HepG2 (cell line): ENCODE results near the gene SRCIN1. TPM values are rescaled to one million over a fixed set of nuclear protein-coding genes. Genes with fewer than 3 reads are reported as not detected.
A peak's percentile ranks its signal among the peaks of the same experiment; 100 is the strongest.

Experiments
- ATAC-seq: fragments of 200-7000 bp; cut with Tn5 transposase; 3 replicates; pipeline ENCODE4 v1.9.1; 2020; ENCODE audit warnings: mild to moderate bottlenecking, moderate library complexity
- BruUV-seq: library from RNA; stranded (reverse); fragments of 400-500 nt; replicated peaks from 2 replicates; lab custom pipeline; 2021; lab: Mats Ljungman, UMichigan
- CTCF ChIA-PET: fragments of 300-600 bp; formaldehyde crosslinking; extraction: SDS; loops from one replicate; lab custom pipeline; 2021; ENCODE audit warnings: low total read pairs, inconsistent platforms, low intra/inter-chr PET ratio; lab: Yijun Ruan, JAX
- POLR2A ChIA-PET: fragments of 350-600 bp; sonication (Branson Sonifier 250); formaldehyde crosslinking; loops from one replicate; lab custom pipeline; 2020; ENCODE audit warnings: antibody characterized with exemption, inconsistent platforms; lab: Yijun Ruan, JAX
- DNase-seq: peaks from one replicate; pipeline ENCODE4 v3.0.0-alpha.2; 2015; ENCODE audit warnings: low spot score
- FAIRE-seq: peaks from 3 replicates; lab custom pipeline; 2011; peaks lifted over from hg19 to GRCh38; lab: Jason Lieb, UNC
- H2AFZ ChIP-seq: one replicate; pipeline ENCODE4 v1.6.1; 2011; ENCODE audit warnings: low read length, inconsistent platforms
- H3K27ac ChIP-seq: fragments of 300-600 bp; 3 replicates; pipeline ENCODE4 v1.8.0; 2011; ENCODE audit warnings: mixed run types, mild to moderate bottlenecking, mixed read lengths, low read length, inconsistent platforms; ENCODE audit not compliant: insufficient read depth; ENCODE audit errors: extremely low read length
- H3K27me3 ChIP-seq, 2 experiments: fragments of 200-600 bp in 1 of 2; 2 replicates in 1 of 2; 3 replicates in 1 of 2; pipeline versions ENCODE4 v1.6.0 to v1.8.0; 2011; ENCODE audit warnings: low read length in 2 of 2, mild to moderate bottlenecking in 2 of 2, moderate library complexity in 2 of 2, inconsistent platforms in 1 of 2; ENCODE audit not compliant: insufficient read depth in 2 of 2, control insufficient read depth in 1 of 2
- H3K36me3 ChIP-seq, 2 experiments: fragments of 200-600 bp in 1 of 2; replicated peaks in 1 of 2; 2 replicates in 1 of 2; 3 replicates in 1 of 2; pipeline versions ENCODE4 v1.5.1 to v1.8.0; 2011; ENCODE audit warnings: low read length in 2 of 2, inconsistent platforms in 1 of 2; ENCODE audit not compliant: insufficient read depth in 2 of 2, control insufficient read depth in 1 of 2
- H3K4me1 ChIP-seq: 2 replicates; pipeline ENCODE4 v1.5.1; 2012; ENCODE audit warnings: low read length, inconsistent platforms; ENCODE audit not compliant: insufficient read depth
- H3K4me2 ChIP-seq: 2 replicates; pipeline ENCODE4 v1.6.0; 2011; ENCODE audit warnings: low read depth, low read length, inconsistent platforms
- H3K4me3 ChIP-seq, 3 experiments: fragments of 200-600 bp in 1 of 3; sonication (generic), shearing (Covaris generic) in 1 of 3; replicated peaks in 1 of 3; 2 replicates each; pipeline ENCODE4 v1.5.1; 2011 to 2016; ENCODE audit warnings: low read length in 3 of 3, inconsistent platforms in 2 of 3, low read depth in 2 of 3, mild to moderate bottlenecking in 2 of 3, control low read depth in 1 of 3, mixed read lengths in 1 of 3; ENCODE audit not compliant: insufficient read depth in 1 of 3
- H3K79me2 ChIP-seq: one replicate; pipeline ENCODE4 v1.6.1; 2011; ENCODE audit warnings: low read length, inconsistent platforms; ENCODE audit not compliant: insufficient read depth
- H3K9ac ChIP-seq: 2 replicates; pipeline ENCODE4 v1.6.0; 2011; ENCODE audit warnings: mild to moderate bottlenecking, low read depth, low read length, inconsistent platforms; ENCODE audit not compliant: insufficient read depth
- H3K9me3 ChIP-seq: 2 replicates; pipeline ENCODE4 v1.5.1; 2012; ENCODE audit warnings: mild to moderate bottlenecking, low read length
- H4K20me1 ChIP-seq: 2 replicates; pipeline ENCODE4 v1.6.0; 2011; ENCODE audit warnings: inconsistent platforms, mild to moderate bottlenecking, low read length, moderate library complexity; ENCODE audit not compliant: insufficient read depth
- AKAP8 ChIP-seq: sonication (generic); formaldehyde crosslinking; IDR thresholded peaks from 2 replicates; pipeline ENCODE4 v1.5.1; 2020; ENCODE audit warnings: mild to moderate bottlenecking, missing genetic modification reagents
- EED ChIP-seq: sonication (generic); formaldehyde crosslinking; IDR thresholded peaks from 2 replicates; pipeline ENCODE4 v1.5.0; 2020; ENCODE audit warnings: mild to moderate bottlenecking, missing genetic modification reagents
- GABPB1 ChIP-seq: IDR thresholded peaks from 2 replicates; pipeline ENCODE4 v1.6.1; 2016; ENCODE audit warnings: mild to moderate bottlenecking, missing genetic modification reagents, moderate library complexity, missing compliant biosample characterization
- POLR2AphosphoS5 ChIP-seq: IDR thresholded peaks from 2 replicates; pipeline ENCODE4 v1.6.1; 2012; ENCODE audit warnings: low read depth, low read length
- RNF2 ChIP-seq: fragments of 450-650 bp; conservative IDR thresholded peaks from 2 replicates; pipeline ENCODE4 v1.6.1; 2016; ENCODE audit warnings: low read depth
- TMF1 ChIP-seq: sonication (generic); formaldehyde crosslinking; IDR thresholded peaks from 2 replicates; pipeline ENCODE4 v1.8.1; 2022; ENCODE audit warnings: low read depth, missing genetic modification reagents
- ZKSCAN5 ChIP-seq: sonication (generic); formaldehyde crosslinking; IDR thresholded peaks from 2 replicates; pipeline ENCODE4 v1.5.1; 2020; ENCODE audit warnings: mild to moderate bottlenecking, missing genetic modification reagents
- ZNF3 ChIP-seq: IDR thresholded peaks from 2 replicates; pipeline ENCODE4 v1.7.0; 2017; ENCODE audit warnings: inconsistent platforms
- ZNF501 ChIP-seq: sonication (generic); formaldehyde crosslinking; IDR thresholded peaks from 2 replicates; pipeline ENCODE4 v1.5.1; 2020; ENCODE audit warnings: mild to moderate bottlenecking, moderate library complexity, missing genetic modification reagents
- ZNF572 ChIP-seq: sonication (generic); formaldehyde crosslinking; IDR thresholded peaks from 2 replicates; pipeline ENCODE4 v1.5.1; 2020; ENCODE audit warnings: mild to moderate bottlenecking, missing genetic modification reagents
- ZNF660 ChIP-seq: sonication (generic); formaldehyde crosslinking; IDR thresholded peaks from 2 replicates; pipeline ENCODE4 v1.5.1; 2020; ENCODE audit warnings: mild to moderate bottlenecking, low read depth, missing genetic modification reagents, borderline replicate concordance
- WGBS: methylation state at CpG from one replicate; pipeline ENCODE4 v1.1.6; 2017; ENCODE audit warnings: low lambda C conversion rate; 5-methylcytosine and 5-hydroxymethylcytosine counted together
- in situ Hi-C: cut with HindIII; loops from 2 replicates; pipeline ENCODE4 v1.10.0; 2017; ENCODE audit warnings: low pct_unique_long_range_greater_than_20kb; ENCODE audit not compliant: extremely low pct_ligation_motif_present
- intact Hi-C: fragments of 100-400 bp; cut with micrococcal nuclease; formaldehyde crosslinking; loops from one replicate; pipeline ENCODE4 v1.10.0; 2022; ENCODE audit not compliant: unreplicated experiment
- polyA plus RNA-seq, 8 experiments: library from polyadenylated mRNA; depleted of rRNA in 3 of 8; stranded (reverse) in 7 of 8; unstranded in 1 of 8; fragments of >200 nt; fragmentation: Illumina TruSeq in 4 of 8; extraction: Trizol in 4 of 8; gene quantifications; 2 replicates each; pipeline versions ENCODE4 v1.2.1 to v1.2.3, GENCODE V29; 2011 to 2016; ENCODE audit warnings: low read depth in 4 of 8, missing spikeins in 1 of 8, mixed read lengths in 1 of 8; ENCODE audit not compliant: insufficient read depth in 1 of 8
- total RNA-seq, 5 experiments: library from RNA; depleted of rRNA; stranded (reverse); fragments of >200 nt; fragmentation: Illumina TruSeq; extraction: Trizol; gene quantifications; 2 replicates each; pipeline ENCODE4 v1.2.3, GENCODE V29; 2016; ENCODE audit warnings: low read depth in 1 of 5
- TF ChIP-seq, protein P1 (sequence below): sonication (generic); formaldehyde crosslinking; IDR thresholded peaks from 2 replicates; pipeline ENCODE4 v1.5.1; 2020; ENCODE audit warnings: mild to moderate bottlenecking, missing genetic modification reagents
- TF ChIP-seq, protein P2 (sequence below): sonication (generic); formaldehyde crosslinking; IDR thresholded peaks from 2 replicates; pipeline ENCODE4 v1.4.0; 2020; ENCODE audit warnings: missing genetic modification reagents

The SRCIN1 gene
- total and polyA plus RNA-seq, 2 of the 13 experiments (the other 11 are each of a cell fraction or from before 2014, with no cell fraction given): 1.2 to 9.6 TPM

DNA sequence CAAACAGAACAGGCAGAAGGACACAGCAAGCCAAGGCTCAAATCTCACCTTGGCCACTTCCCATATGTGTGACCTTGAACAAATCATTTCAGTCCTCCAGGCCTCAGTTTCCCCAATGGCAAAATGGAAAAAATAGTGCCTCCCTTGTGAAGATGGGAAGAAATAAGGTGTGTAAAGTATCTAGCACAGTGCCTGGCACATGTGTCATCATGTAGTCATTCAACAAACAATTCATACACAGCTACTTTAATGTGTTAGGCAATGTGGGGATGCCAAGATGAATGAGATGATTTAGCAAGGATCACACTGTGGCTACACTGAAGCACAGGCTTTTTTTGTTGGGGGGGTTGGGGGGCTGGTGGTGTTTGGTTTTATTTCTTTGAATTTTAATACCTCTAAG, 13.3 kb downstream of the SRCIN1 start:
- peaks cover 52% of the 10 kb centered on the region for H3K4me1 ChIP-seq
- H3K36me3 ChIP-seq: no peaks in the 10 kb centered on the region
- TF ChIP-seq ZNF3 (CRISPR knock-in tag) (peak; percentile 98), ZKSCAN5 (CRISPR knock-in tag) (no peak)
- DNase-seq: no peak
- no peak overlapping the region for H2AFZ ChIP-seq
- no peak for ATAC-seq
- in situ Hi-C loops (no loop called here), intact Hi-C loops (no loop called here)
- no peak for FAIRE-seq
- BruUV-seq: no TSS peak
- H3K27ac ChIP-seq: no peak overlapping the region
- CTCF ChIA-PET: no interaction called here
- no peaks in the 10 kb centered on the region for H3K9me3 ChIP-seq
- H3K9ac ChIP-seq: no peak overlapping the region
- peaks cover 5% of the 10 kb centered on the region; the same call in 1 of the 2 replicates for H4K20me1 ChIP-seq
- no peaks in the 10 kb centered on the region for H3K79me2 ChIP-seq
- H3K27me3 ChIP-seq: peaks cover 0 to 7% of the 10 kb centered on the region in 2 experiments; a peak in 2 of 5 replicates
- POLR2A ChIA-PET: interaction anchor here (1.1 kb wide), 1 partner anchor 67 kb away, joined by 3 read pairs; no protein-coding TSS in a partner anchor
- H3K4me2 ChIP-seq: no peak overlapping the region
- H3K4me3 ChIP-seq: no peak overlapping the region

DNA sequence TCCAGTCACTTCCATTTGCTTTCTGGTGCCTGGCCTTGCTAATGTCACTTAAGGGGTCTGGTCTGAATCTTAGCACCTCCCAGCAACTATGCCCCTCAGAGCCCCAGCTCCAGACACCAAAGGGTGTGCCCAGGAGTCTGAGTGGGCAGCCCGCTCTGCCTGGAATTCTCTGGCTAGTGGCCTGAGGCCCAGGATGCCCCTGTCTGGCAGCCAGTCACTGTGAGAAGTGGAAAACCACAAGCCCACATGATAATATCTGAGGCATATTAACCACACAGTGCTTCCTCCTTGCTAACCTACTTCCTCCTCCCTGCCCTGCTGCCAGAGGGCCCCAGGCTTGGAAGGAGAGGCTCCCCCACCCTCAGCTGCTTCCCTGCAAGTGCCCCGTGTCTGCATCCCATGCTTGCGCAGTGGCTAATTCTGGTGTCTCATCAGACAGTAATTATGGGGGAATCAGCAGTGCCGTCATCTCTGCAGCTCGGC, 14.0 kb downstream of the SRCIN1 start:
- Histone ChIP-seq H3K27me3 (peaks cover 0 to 9% of the 10 kb centered on the region in 2 experiments; a peak in 2 of 5 replicates), H3K36me3 (no peaks in the 10 kb centered on the region), H3K9me3 (no peaks in the 10 kb centered on the region), H3K4me1 (peaks cover 45% of the 10 kb centered on the region), H3K79me2 (no peaks in the 10 kb centered on the region), H3K4me2 (peak overlapping the region; percentile 11; the same call in 1 of the 2 replicates), H3K27ac (no peak overlapping the region), H4K20me1 (peaks cover 5% of the 10 kb centered on the region; the same call in 1 of the 2 replicates), H3K9ac (no peak overlapping the region; the same call in 1 of the 2 replicates), H2AFZ (no peak overlapping the region), H3K4me3 (no peak overlapping the region; a peak in 1 of 6 replicates)
- WGBS: 81% methylated on average over 4 of the region's 5 CpGs
- intact Hi-C loops (no loop called here), in situ Hi-C loops (no loop called here)
- ATAC-seq: no peak
- no TSS peak for BruUV-seq
- FAIRE-seq: no peak
- ChIA-PET CTCF (no interaction called here), POLR2A (interaction anchor here (1.1 to 1.3 kb wide), 2 partner anchors 32 to 68 kb away, joined by 3 to 4 read pairs; no protein-coding TSS in a partner anchor)
- DNase-seq: no peak
- TF ChIP-seq ZNF572 (CRISPR knock-in tag) (peak; percentile 100), ZNF660 (0 out of 2 replicates have a peak, but pooled peaks have one; percentile 32), GABPB1 (CRISPR knock-in tag) (no peak), TMF1 (CRISPR knock-in tag) (no peak), AKAP8 (0 out of 2 replicates have a peak, but pooled peaks have one; percentile 3), ZNF501 (CRISPR knock-in tag) (peak; percentile 19; the same call in 1 of the 2 replicates), RNF2 (no peak), POLR2AphosphoS5 (peak; percentile 1; the same call in 1 of the 2 replicates), EED (0 out of 2 replicates have a peak, but pooled peaks have one; percentile 44)
- TF ChIP-seq, protein P1, sequence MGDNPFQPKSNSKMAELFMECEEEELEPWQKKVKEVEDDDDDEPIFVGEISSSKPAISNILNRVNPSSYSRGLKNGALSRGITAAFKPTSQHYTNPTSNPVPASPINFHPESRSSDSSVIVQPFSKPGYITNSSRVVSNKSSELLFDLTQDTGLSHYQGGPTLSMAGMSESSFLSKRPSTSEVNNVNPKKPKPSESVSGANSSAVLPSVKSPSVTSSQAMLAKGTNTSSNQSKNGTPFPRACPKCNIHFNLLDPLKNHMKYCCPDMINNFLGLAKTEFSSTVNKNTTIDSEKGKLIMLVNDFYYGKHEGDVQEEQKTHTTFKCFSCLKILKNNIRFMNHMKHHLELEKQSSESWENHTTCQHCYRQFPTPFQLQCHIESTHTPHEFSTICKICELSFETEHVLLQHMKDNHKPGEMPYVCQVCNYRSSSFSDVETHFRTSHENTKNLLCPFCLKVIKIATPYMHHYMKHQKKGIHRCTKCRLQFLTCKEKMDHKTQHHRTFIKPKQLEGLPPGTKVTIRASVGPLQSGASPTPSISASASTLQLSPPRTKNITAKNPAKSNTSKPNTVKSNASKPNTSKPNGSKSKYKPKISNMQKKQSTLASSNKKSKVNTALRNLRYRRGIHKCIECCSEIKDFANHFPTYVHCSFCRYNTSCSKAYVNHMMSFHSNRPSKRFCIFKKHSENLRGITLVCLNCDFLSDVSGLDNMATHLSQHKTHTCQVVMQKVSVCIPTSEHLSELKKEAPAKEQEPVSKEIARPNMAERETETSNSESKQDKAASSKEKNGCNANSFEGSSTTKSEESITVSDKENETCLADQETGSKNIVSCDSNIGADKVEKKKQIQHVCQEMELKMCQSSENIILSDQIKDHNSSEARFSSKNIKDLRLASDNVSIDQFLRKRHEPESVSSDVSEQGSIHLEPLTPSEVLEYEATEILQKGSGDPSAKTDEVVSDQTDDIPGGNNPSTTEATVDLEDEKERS (CRISPR knock-in tag): 0 out of 2 replicates have a peak, but pooled peaks have one; percentile 8
- TF ChIP-seq, protein P2, sequence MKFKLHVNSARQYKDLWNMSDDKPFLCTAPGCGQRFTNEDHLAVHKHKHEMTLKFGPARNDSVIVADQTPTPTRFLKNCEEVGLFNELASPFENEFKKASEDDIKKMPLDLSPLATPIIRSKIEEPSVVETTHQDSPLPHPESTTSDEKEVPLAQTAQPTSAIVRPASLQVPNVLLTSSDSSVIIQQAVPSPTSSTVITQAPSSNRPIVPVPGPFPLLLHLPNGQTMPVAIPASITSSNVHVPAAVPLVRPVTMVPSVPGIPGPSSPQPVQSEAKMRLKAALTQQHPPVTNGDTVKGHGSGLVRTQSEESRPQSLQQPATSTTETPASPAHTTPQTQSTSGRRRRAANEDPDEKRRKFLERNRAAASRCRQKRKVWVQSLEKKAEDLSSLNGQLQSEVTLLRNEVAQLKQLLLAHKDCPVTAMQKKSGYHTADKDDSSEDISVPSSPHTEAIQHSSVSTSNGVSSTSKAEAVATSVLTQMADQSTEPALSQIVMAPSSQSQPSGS: no peak
